Uterus (tissue), 2 donors: Measurements from ENCODE around the gene HS6ST3.

ENCODE experiments used
- CTCF ChIP-seq, 4 experiments: fragments of 200-600 bp in 2 of 4; fragments of 450-650 bp in 2 of 4; sonication (generic) in 2 of 4; IDR thresholded peaks; one replicate each; pipeline ENCODE4 v1.5.1; 2016 to 2019; ENCODE audit warnings: antibody characterized with exemption in 4 of 4, mild to moderate bottlenecking in 2 of 4, moderate library complexity in 1 of 4
- POLR2A ChIP-seq, 2 donors: fragments of 450-650 bp; IDR thresholded peaks; one replicate each; pipeline ENCODE4 v1.6.1; 2016; ENCODE audit warnings: antibody characterized with exemption in 2 of 2, mild to moderate bottlenecking in 1 of 2, moderate library complexity in 1 of 2

- TF ChIP-seq CTCF (IDR thresholded peaks at IDR 0.05) (no peak), POLR2A (IDR thresholded peaks at IDR 0.05) (no peak)
Measured at GRCh38 chr13:96792188-96792587, 702.3 kb downstream of the HS6ST3 start.
